Heart left ventricle (tissue), 16 donors: ENCODE measurements around the gene NECAB2. TPM values are rescaled to one million over a fixed set of nuclear protein-coding genes. Genes with fewer than 3 reads are reported as not detected.

Experiments used
- ATAC-seq, 4 donors: fragments of 200-7000 bp; cut with Tn5 transposase; one replicate each; pipeline ENCODE4 v1.9.1; 2020 to 2022; ENCODE audit warnings: moderate library complexity in 4 of 4, mild to moderate bottlenecking in 3 of 4, moderate number of reproducible peaks in 1 of 4
- DNase-seq, 5 donors: peaks; one replicate each; pipeline ENCODE4 v3.0.0-alpha.2; 2020
- H3K27ac ChIP-seq, 12 donors: fragments of 200-600 bp; sonication (generic) in 4 of 12; one replicate each; pipeline versions ENCODE4 v1.5.0 to v1.8.0; 2016 to 2022; ENCODE audit warnings: mild to moderate bottlenecking in 2 of 12
- H3K27me3 ChIP-seq, 9 donors: fragments of 200-600 bp; sonication (generic) in 2 of 9; one replicate each; pipeline versions ENCODE4 v1.5.1 to v1.8.0; 2016 to 2022; ENCODE audit warnings: mild to moderate bottlenecking in 3 of 9
- H3K36me3 ChIP-seq, 9 donors: fragments of 200-600 bp; sonication (generic) in 2 of 9; one replicate each; pipeline versions ENCODE4 v1.5.0 to v1.8.0; 2018 to 2022; ENCODE audit warnings: mild to moderate bottlenecking in 2 of 9
- H3K4me1 ChIP-seq, 12 donors: fragments of 200-600 bp; sonication (generic) in 4 of 12; one replicate each; pipeline versions ENCODE4 v1.5.0 to v1.8.0; 2016 to 2022; ENCODE audit warnings: mild to moderate bottlenecking in 3 of 12
- H3K4me3 ChIP-seq, 12 donors: fragments of 200-600 bp; sonication (generic) in 4 of 12; one replicate each; pipeline versions ENCODE4 v1.5.0 to v1.8.0; 2017 to 2022; ENCODE audit warnings: mild to moderate bottlenecking in 9 of 12, moderate library complexity in 4 of 12
- H3K9me3 ChIP-seq, 12 donors: fragments of 200-600 bp; sonication (generic) in 4 of 12; one replicate each; pipeline versions ENCODE4 v1.5.0 to v1.8.0; 2016 to 2022; ENCODE audit warnings: mild to moderate bottlenecking in 1 of 12
- POLR2A ChIP-seq, 2 donors: fragments of 450-650 bp; IDR thresholded peaks; one replicate each; pipeline ENCODE4 v1.6.1; 2017; ENCODE audit warnings: antibody characterized with exemption in 2 of 2, mild to moderate bottlenecking in 2 of 2, moderate library complexity in 2 of 2
- WGBS, 4 donors: extraction: QIAGEN DNeasy Blood & Tissue Kit in 2 of 4; methylation state at CpG; one replicate each; pipeline versions ENCODE4 v1.1.5 to v1.1.7; 2013 to 2018; 5-methylcytosine and 5-hydroxymethylcytosine counted together
- intact Hi-C, 10 donors: fragments of 100-400 bp; cut with DNase I; formaldehyde crosslinking; loops; one replicate each; pipeline versions ENCODE4 v1.11.1 to v1.14.2; 2022
- polyA plus RNA-seq, 2 donors: library from polyadenylated mRNA; stranded (reverse); fragments of 200-250 nt; gene quantifications; one replicate each; pipeline ENCODE4 v1.2.3, GENCODE V29; 2013
- total RNA-seq, 9 donors: library from RNA; depleted of rRNA in 2 of 9; stranded (reverse); fragments of >200 nt in 2 of 9; fragmentation: NEBNext Ultra II Directional in 3 of 9; extraction: Animal tissue kit (Norgen Biotek cat#: 25700) in 3 of 9; gene quantifications; one replicate each; pipeline versions ENCODE4 v1.1.0 to v1.2.4, GENCODE V29; 2016 to 2023
- TF ChIP-seq, protein P1 (sequence below), 12 donors: fragments of 200-600 bp; sonication (generic) in 4 of 12; IDR thresholded peaks; one replicate each; pipeline versions ENCODE4 v1.5.0 to v1.8.0; 2018 to 2022; ENCODE audit warnings: antibody characterized with exemption in 12 of 12, mild to moderate bottlenecking in 5 of 12
- donor health status: ischemic (EF 13 %, LVEDD 7.1; RV severe dilation, severe dysfunction).
- donor health status: healthy with polysubstance abuse.
- donor health status: DM: no; HTN: yes; CAD: no.
- donor health status: DM: no; HTN: no; CAD: no.
- donor health status: ischemic (EF 25% LVEDD 6.9; RV normal size, moderate dysfunction).
- donor health status: ischemic (EF 25% LVEDD 5.7; RV mildly dilated, moderate dysfunction).
- donor health status: healthy.
- donor health status: DM: yes; HTN: yes; CAD: no.
- donor health status: ischemic (EF 35%, LVEDD 5.7; RV mildly dilated, moderate dysfunction).
- donor health status: nonischemic (EF 11% LVEDD 7.7; RV severe dilation, severe dysfunction).
- donor health status: DM: yes; HTN: yes; CAD: no.
- donor health status: PGD.
- donor health status: ischemic (EF 29% LVEDD 5.4; RV normal size, mild dysfunction).
- donor health status: nonischemic (EF 23%, LVEDD 6.1; RV moderate dilation, normal function).

NECAB2 gene
- total and polyA plus RNA-seq, 11 donors: 0.24 to 2.1 (median 0.88) TPM; not detected in 2

DNA sequence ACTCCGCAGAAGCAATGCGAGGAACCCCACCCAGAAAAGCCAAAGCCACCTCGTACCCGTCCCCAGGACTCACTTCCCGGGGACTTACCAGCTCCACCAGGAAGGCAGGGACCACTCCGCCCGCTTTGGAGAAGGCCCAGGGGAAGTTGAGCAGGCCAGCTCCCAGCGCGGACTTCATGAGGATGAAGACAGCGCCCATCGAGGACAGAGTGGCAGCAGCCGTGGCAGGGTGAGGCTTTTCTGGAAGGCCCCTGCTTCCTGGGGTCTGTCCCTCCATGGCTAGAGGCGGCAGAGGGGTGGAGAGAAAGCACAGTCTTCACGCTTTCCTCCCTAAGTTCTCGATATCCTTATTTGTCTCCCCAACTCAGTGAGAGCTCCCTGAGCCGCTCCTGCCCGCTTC is 73.8 kb downstream of the NECAB2 start:
- intact Hi-C loops: no loop called here
- no peaks in the 10 kb centered on the region for H3K9me3 ChIP-seq
- 80 to 93% (median 84%) methylated on average over 12 to 17 of the region's 17 CpGs for WGBS, 4 donors
- H3K27me3 ChIP-seq: peaks cover 0 to 12% (median 0%) of the 10 kb centered on the region in 9 donors
- DNase-seq (peak in 2 of 5 donors; percentile 15 to 58), ATAC-seq (no peak)
- no peaks in the 10 kb centered on the region for H3K36me3 ChIP-seq
- no peak overlapping the region for H3K27ac ChIP-seq
- no peak overlapping the region for H3K4me3 ChIP-seq
- TF ChIP-seq POLR2A (IDR thresholded peaks at IDR 0.05): no peak
- peaks cover 0 to 15% (median 4%) of the 10 kb centered on the region in 12 donors for H3K4me1 ChIP-seq

DNA sequence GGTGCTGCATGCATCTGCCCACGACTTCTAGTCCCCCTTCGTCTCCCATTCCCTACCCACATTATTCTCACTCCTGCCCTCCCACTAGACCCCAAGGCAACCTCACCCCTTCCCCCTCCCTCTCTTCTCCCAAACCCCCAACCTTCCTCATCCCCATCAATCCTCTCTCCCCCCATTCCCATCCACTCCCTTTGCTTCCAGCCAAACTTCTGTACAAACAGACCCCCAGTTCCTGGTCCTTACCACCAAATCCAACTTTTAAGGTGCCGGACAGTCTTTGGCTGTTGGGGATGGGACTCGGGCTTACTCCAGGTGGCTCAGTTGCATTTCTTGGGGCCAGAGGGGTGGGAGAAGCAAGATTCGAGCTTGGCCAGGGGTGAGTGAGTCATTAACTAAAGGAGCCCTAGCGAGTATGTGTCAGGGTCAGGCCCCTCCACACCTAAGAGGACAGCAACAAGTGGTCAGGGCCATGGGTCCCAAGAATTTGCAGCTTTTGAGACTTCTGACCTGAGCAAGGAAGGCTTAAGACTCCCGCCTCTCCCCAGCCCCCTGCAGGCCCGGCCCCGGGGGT is 74.3 kb downstream of the NECAB2 start, which contains the start of gene SLC38A8:
Gene SLC38A8, minus strand, starts transcription at position 488 of the 571 bp plus-strand sequence. CDS start 638 bp downstream, outside the sequence.
- TF ChIP-seq, protein P1, sequence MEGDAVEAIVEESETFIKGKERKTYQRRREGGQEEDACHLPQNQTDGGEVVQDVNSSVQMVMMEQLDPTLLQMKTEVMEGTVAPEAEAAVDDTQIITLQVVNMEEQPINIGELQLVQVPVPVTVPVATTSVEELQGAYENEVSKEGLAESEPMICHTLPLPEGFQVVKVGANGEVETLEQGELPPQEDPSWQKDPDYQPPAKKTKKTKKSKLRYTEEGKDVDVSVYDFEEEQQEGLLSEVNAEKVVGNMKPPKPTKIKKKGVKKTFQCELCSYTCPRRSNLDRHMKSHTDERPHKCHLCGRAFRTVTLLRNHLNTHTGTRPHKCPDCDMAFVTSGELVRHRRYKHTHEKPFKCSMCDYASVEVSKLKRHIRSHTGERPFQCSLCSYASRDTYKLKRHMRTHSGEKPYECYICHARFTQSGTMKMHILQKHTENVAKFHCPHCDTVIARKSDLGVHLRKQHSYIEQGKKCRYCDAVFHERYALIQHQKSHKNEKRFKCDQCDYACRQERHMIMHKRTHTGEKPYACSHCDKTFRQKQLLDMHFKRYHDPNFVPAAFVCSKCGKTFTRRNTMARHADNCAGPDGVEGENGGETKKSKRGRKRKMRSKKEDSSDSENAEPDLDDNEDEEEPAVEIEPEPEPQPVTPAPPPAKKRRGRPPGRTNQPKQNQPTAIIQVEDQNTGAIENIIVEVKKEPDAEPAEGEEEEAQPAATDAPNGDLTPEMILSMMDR (IDR thresholded peaks at IDR 0.05): no peak
- no peak for TF ChIP-seq POLR2A (IDR thresholded peaks at IDR 0.05)
- no peaks in the 10 kb centered on the region for H3K9me3 ChIP-seq
- H3K27ac ChIP-seq: no peak within 1 kb of the TSS
- ATAC-seq: no peak
- peaks cover 0 to 15% (median 4%) of the 10 kb centered on the region in 12 donors for H3K4me1 ChIP-seq
- H3K4me3 ChIP-seq: no peak within 1 kb of the TSS
- peak in 2 of 5 donors; percentile 5 to 11 for DNase-seq
- peaks cover 0 to 12% (median 0%) of the 10 kb centered on the region in 9 donors for H3K27me3 ChIP-seq
- no peaks in the 10 kb centered on the region for H3K36me3 ChIP-seq
- intact Hi-C loops: no loop called here
- WGBS, 4 donors: 69 to 82% (median 74%) methylated on average over 6 to 9 of the region's 9 CpGs

DNA sequence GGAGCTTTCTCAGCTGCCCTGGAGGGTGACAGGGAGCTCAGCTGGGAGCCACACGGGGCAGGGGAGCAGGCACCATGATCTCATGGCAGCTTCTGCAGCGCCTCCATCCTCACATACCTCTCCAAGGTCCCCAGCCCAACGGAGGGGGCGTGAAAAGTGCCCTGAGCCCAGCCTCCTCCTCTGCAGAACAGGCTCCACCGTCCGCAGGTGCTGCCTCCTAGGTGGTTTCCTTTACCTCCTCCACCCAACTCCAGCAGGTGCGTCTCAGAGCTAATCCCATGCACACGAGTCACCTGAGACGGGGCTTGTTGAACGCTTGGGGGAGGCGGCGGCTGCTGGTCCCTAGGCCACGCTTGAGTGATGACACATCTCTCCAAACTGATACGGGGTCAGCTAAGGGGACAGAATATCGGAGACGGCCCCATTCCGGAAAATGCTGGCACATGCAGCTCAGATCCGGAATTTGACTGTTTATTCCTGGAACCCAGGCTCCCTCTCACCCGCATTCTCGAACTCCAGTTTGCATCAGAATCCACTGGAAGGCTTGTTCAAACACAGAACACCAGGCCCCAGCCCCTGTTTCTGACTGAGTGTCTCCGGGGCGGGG is 74.9 kb downstream of the NECAB2 start:
- H3K9me3 ChIP-seq: no peaks in the 10 kb centered on the region
- DNase-seq (peak in 1 of 5 donors; percentile 37), ATAC-seq (peak in 2 of 4 donors; percentile 12 to 33)
- intact Hi-C loops: no loop called here
- H3K36me3 ChIP-seq: peaks cover 0 to 3% (median 0%) of the 10 kb centered on the region in 9 donors
- WGBS, 4 donors: 39 to 48% (median 42%) methylated on average over 17 to 22 of the region's 22 CpGs
- no peak overlapping the region for H3K4me3 ChIP-seq
- TF ChIP-seq, protein P1 (IDR thresholded peaks at IDR 0.05): no peak
- no peak for TF ChIP-seq POLR2A (IDR thresholded peaks at IDR 0.05)
- peaks cover 0 to 12% (median 0%) of the 10 kb centered on the region in 9 donors for H3K27me3 ChIP-seq
- H3K4me1 ChIP-seq: peaks cover 0 to 15% (median 4%) of the 10 kb centered on the region in 12 donors
- no peak overlapping the region for H3K27ac ChIP-seq

DNA sequence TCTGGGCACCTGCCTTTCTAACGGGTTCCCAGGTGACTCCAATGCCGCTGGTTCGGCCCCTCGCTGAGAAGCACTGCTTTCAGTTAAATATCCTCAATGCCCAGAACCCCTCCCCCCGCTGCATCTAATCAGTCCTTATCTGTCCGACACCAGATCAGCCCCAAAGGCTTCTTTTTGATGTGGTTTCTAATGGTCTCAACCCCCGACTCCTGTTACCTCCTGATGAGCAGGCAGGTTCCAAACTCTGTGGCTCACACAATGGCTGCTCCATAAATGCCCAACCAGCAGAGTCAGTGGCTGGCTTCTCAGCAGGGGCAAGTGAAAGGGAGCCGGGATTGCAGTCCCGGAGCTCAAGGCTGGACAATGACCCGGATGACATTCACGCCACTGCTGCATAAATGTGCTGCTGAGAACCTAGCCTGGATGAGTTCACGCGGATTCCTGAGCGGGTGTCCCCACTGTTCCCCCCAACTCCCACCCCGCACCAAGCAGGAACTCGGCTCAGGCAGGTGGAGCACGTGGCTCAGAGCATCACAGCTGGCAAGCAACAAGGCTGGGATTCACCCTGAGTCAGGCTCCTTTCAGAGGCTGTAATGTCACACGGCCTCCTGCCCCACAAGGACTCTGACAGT is 75.6 kb downstream of the NECAB2 start:
- peaks cover 0 to 9% (median 3%) of the 10 kb centered on the region in 9 donors for H3K36me3 ChIP-seq
- H3K4me1 ChIP-seq: peaks cover 0 to 15% (median 4%) of the 10 kb centered on the region in 12 donors
- H3K27me3 ChIP-seq: peaks cover 0 to 12% (median 0%) of the 10 kb centered on the region in 9 donors
- H3K9me3 ChIP-seq: no peaks in the 10 kb centered on the region
- ATAC-seq: peak in 2 of 4 donors; percentile 2 to 18
- no peak overlapping the region for H3K4me3 ChIP-seq
- WGBS, 4 donors: 42 to 57% (median 47%) methylated on average over 15 to 18 of the region's 18 CpGs
- intact Hi-C loops: no loop called here
- peak in 2 of 5 donors; percentile 20 to 47 for DNase-seq
- no peak overlapping the region for H3K27ac ChIP-seq
- TF ChIP-seq POLR2A (IDR thresholded peaks at IDR 0.05): no peak
- TF ChIP-seq, protein P1 (IDR thresholded peaks at IDR 0.05): no peak
